ENCODE measurements around the gene GRIP2.

Gene GRIP2

GRCh38 chr3:14505001-14505802 is 34.9 kb downstream of the GRIP2 start:
- H3K4me3 ChIP-seq (ENCODE audit: low read depth, low read length): no peak overlapping the region
- in situ Hi-C loops (cut with HindIII; ENCODE audit: low sequenced_read_pairs): no loop called here
- TF ChIP-seq CTCF (IDR thresholded peaks at IDR 0.05; ENCODE audit: low read depth, low read length, missing control alignments): no peak
- DNase-seq (ENCODE audit: low read depth): no peak

GRCh38 chr3:14503706-14504065 is 36.5 kb downstream of the GRIP2 start:
- DNase-seq (ENCODE audit: low read depth): no peak
- no peak overlapping the region for H3K4me3 ChIP-seq (ENCODE audit: low read depth, low read length)
- in situ Hi-C loops (cut with HindIII; ENCODE audit: low sequenced_read_pairs): no loop called here
- TF ChIP-seq CTCF (IDR thresholded peaks at IDR 0.05; ENCODE audit: low read depth, low read length, missing control alignments): no peak

GRCh38 chr3:14503033-14503705 is 37.0 kb downstream of the GRIP2 start:
- H3K4me3 ChIP-seq (ENCODE audit: low read depth, low read length): no peak overlapping the region
- in situ Hi-C loops (cut with HindIII; ENCODE audit: low sequenced_read_pairs): no loop called here
- no peak for TF ChIP-seq CTCF (IDR thresholded peaks at IDR 0.05; ENCODE audit: low read depth, low read length, missing control alignments)
- DNase-seq (ENCODE audit: low read depth): no peak

GRCh38 chr3:14502472-14502871 is 37.7 kb downstream of the GRIP2 start:
- in situ Hi-C loops (cut with HindIII; ENCODE audit: low sequenced_read_pairs): no loop called here
- no peak for TF ChIP-seq CTCF (IDR thresholded peaks at IDR 0.05; ENCODE audit: low read depth, low read length, missing control alignments)
- no peak overlapping the region for H3K4me3 ChIP-seq (ENCODE audit: low read depth, low read length)
- DNase-seq (ENCODE audit: low read depth): no peak

- no peak for DNase-seq (ENCODE audit: low read depth)
- H3K4me3 ChIP-seq (ENCODE audit: low read depth, low read length): no peak overlapping the region
- in situ Hi-C loops (cut with HindIII; ENCODE audit: low sequenced_read_pairs): no loop called here
- no peak for TF ChIP-seq CTCF (IDR thresholded peaks at IDR 0.05; ENCODE audit: low read depth, low read length, missing control alignments)
Measured at GRCh38 chr3:14497321-14497720, 42.8 kb downstream of the GRIP2 start.

GRCh38 chr3:14496351-14496750 is 43.8 kb downstream of the GRIP2 start:
- no peak for TF ChIP-seq CTCF (IDR thresholded peaks at IDR 0.05; ENCODE audit: low read depth, low read length, missing control alignments)
- DNase-seq (ENCODE audit: low read depth): no peak
- H3K4me3 ChIP-seq (ENCODE audit: low read depth, low read length): no peak overlapping the region
- in situ Hi-C loops (cut with HindIII; ENCODE audit: low sequenced_read_pairs): no loop called here

Data from astrocyte of the cerebellum (primary cell).